ENCODE results near the gene CDH11. TPM values are rescaled to one million over a fixed set of nuclear protein-coding genes. Genes with fewer than 3 reads are reported as not detected.

CDH11 gene, protein sequence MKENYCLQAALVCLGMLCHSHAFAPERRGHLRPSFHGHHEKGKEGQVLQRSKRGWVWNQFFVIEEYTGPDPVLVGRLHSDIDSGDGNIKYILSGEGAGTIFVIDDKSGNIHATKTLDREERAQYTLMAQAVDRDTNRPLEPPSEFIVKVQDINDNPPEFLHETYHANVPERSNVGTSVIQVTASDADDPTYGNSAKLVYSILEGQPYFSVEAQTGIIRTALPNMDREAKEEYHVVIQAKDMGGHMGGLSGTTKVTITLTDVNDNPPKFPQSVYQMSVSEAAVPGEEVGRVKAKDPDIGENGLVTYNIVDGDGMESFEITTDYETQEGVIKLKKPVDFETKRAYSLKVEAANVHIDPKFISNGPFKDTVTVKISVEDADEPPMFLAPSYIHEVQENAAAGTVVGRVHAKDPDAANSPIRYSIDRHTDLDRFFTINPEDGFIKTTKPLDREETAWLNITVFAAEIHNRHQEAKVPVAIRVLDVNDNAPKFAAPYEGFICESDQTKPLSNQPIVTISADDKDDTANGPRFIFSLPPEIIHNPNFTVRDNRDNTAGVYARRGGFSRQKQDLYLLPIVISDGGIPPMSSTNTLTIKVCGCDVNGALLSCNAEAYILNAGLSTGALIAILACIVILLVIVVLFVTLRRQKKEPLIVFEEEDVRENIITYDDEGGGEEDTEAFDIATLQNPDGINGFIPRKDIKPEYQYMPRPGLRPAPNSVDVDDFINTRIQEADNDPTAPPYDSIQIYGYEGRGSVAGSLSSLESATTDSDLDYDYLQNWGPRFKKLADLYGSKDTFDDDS
- total RNA-seq (2022; extraction: Qiagen RNA extraction; ENCODE audit: low read depth) = 0.26 to 0.81 TPM (median 0.46 TPM) in 5 replicates

DNA sequence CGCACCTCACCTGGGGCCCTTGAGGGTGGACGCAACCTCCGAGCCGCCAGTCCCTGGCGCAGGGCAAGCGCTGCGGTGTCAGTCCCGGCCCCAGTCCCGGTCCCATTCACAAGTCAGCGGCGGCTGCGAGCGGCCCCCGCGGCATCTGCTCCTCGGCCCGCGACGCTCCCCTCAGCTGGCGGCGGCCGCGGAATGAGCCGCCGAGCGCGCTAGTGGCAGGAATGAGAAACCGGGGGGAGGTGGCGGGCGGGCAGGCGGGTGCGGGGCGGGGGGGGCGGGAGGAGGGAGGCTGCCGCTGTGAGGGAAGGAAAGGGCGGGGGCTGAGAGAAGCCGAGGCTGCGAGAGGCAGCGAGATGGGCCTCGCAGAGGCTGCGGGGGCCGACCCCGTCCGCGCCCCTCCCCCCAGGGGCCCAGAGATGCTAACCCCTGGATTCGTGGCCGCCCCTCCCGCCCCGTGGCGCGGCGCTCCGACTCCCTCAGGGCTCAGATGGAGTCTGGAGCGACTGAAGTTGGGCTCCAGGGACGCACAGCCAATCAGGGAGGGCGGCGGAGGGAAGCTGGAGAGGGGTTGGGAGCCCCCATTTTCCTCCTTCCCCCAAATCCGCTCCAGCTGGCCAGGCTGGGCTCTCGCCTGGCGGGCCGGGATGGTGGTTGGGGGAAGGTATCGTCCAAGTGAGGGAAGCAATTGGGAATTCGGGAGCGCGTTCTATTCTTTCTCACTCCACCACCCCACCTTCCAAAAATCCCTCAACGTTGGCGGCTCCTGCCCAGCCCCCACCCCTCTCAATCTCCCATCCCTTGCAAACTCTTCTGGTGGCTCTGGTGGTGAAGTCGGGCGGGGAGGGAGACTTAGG lies at the start of gene CDH11:
CDH11 (minus strand) TSS at position 194 of the 854 bp plus-strand sequence. CDS start 117,194 bp downstream, outside the sequence.

